OCI-LY1 (cell line): ENCODE results near the gene TCEA3.

Experiments
- EZH2 ChIP-seq: fragments of 200-600 bp; sonication (generic), shearing (Covaris generic); IDR thresholded peaks from 2 replicates; pipeline ENCODE4 v1.8.0; 2017; ENCODE audit warnings: borderline replicate concordance, mixed run types, mild to moderate bottlenecking, antibody characterized with exemption, low read length, moderate library complexity, mixed read lengths
- TF ChIP-seq, protein P1 (sequence below): fragments of 200-600 bp; sonication (generic), shearing (Covaris generic); IDR thresholded peaks from 2 replicates; pipeline ENCODE4 v1.5.1; 2017; ENCODE audit warnings: mild to moderate bottlenecking, antibody characterized with exemption, low read length, moderate library complexity, mixed read lengths

DNA sequence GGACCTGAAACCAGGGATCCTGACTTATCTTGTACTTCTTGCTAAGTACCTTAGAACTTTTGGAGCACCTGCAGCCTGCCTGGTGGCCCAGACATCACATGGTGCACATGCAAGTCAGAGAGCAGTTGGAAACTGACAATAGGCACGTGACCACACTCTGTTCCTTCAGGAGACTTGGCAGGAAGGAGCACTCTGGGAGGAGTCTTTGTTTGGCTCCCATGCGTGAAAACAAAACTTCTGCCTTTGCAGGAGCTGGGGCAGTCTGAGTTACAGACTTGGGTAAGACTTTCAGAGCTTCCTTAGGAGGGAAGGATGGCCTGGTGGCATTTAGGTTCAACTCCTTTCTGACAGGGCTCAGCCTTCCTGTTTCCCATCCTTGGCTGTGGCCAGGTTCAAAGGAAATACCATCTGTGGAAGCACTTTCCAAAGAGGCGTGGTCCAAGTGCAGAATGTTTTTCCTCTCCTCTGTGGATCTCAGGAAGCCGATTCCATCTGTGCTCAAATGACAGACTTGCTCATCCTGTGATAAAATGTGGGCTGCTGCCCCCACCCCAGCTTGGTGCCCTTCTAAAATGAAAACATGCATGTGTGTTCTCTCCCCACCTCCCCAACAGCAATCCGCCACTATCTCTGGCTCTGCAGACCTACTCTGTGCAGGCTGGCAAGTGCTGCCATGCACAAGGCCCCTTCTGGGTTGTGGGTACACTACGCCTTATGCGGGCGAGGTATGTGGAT is 40.8 kb downstream of the TCEA3 start:
- TF ChIP-seq, protein P1, sequence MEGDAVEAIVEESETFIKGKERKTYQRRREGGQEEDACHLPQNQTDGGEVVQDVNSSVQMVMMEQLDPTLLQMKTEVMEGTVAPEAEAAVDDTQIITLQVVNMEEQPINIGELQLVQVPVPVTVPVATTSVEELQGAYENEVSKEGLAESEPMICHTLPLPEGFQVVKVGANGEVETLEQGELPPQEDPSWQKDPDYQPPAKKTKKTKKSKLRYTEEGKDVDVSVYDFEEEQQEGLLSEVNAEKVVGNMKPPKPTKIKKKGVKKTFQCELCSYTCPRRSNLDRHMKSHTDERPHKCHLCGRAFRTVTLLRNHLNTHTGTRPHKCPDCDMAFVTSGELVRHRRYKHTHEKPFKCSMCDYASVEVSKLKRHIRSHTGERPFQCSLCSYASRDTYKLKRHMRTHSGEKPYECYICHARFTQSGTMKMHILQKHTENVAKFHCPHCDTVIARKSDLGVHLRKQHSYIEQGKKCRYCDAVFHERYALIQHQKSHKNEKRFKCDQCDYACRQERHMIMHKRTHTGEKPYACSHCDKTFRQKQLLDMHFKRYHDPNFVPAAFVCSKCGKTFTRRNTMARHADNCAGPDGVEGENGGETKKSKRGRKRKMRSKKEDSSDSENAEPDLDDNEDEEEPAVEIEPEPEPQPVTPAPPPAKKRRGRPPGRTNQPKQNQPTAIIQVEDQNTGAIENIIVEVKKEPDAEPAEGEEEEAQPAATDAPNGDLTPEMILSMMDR = no peak
- TF ChIP-seq EZH2 = no peak
